KBM-7 (cell line): ENCODE data around the gene TULP3.
A peak's percentile ranks its signal among the peaks of the same experiment; 100 is the strongest.
"Not testable (repeated sequence)": the region's sequence is repeated elsewhere in the genome, so short reads cannot be mapped to it uniquely, and the experiment has no call there.

ENCODE experiments used
- DNase-seq: peaks from one replicate; pipeline ENCODE4 v3.0.0-alpha.2; 2015
- in situ Hi-C: fragments of 300-500 bp; cut with MboI; formaldehyde crosslinking; loops from 2 replicates; pipeline ENCODE4 v1.14.3; 2020; ENCODE audit warnings: low sequenced_read_pairs, low pct_unique_long_range_greater_than_20kb, mixed read lengths

Gene TULP3

GRCh38 chr12:2890388-2891239 is at the start of gene TULP3:
TULP3 (plus strand) TSS chr12:2890891; CDS start chr12:2890948, 57 bp downstream.
- DNase-seq, result peak; percentile 96
- in situ Hi-C loops, result no loop called here

- in situ Hi-C loops, result no loop called here
- DNase-seq, result no peak
Measured at GRCh38 chr12:2841056-2841650, 49.5 kb upstream of the TULP3 start.

- DNase-seq, result no peak
- in situ Hi-C loops, result no loop called here
Measured at GRCh38 chr12:2842948-2843347, 47.7 kb upstream of the TULP3 start.

GRCh38 chr12:2844786-2845185 is 45.9 kb upstream of the TULP3 start:
- in situ Hi-C loops, result no loop called here

GRCh38 chr12:2845280-2845679 is 45.4 kb upstream of the TULP3 start:
- in situ Hi-C loops, result no loop called here
- DNase-seq, result no peak

More at GRCh38 chr12:2844786-2845185, 45.9 kb upstream of the TULP3 start:
- no peak for DNase-seq

GRCh38 chr12:2851931-2852330 is 38.8 kb upstream of the TULP3 start:
- DNase-seq, result no peak

GRCh38 chr12:2853626-2854025 is 37.1 kb upstream of the TULP3 start:
- in situ Hi-C loops, result no loop called here

More at GRCh38 chr12:2851931-2852330, 38.8 kb upstream of the TULP3 start:
- in situ Hi-C loops, result no loop called here

GRCh38 chr12:2854669-2855453 is 35.8 kb upstream of the TULP3 start:
- in situ Hi-C loops, result no loop called here

More at GRCh38 chr12:2853626-2854025, 37.1 kb upstream of the TULP3 start:
- DNase-seq, result peak; percentile 79

GRCh38 chr12:2855546-2855945 is 35.1 kb upstream of the TULP3 start:
- in situ Hi-C loops, result no loop called here
- DNase-seq, result no peak

More at GRCh38 chr12:2854669-2855453, 35.8 kb upstream of the TULP3 start:
- no peak for DNase-seq

- in situ Hi-C loops, result no loop called here
- no peak for DNase-seq
Measured at GRCh38 chr12:2856051-2856450, 34.6 kb upstream of the TULP3 start.

- in situ Hi-C loops, result no loop called here
Measured at GRCh38 chr12:2857021-2857431, 33.7 kb upstream of the TULP3 start, which contains the start of gene TEX52. TEX52 (minus strand) TSS chr12:2857039; CDS start chr12:2857026, 13 bp downstream.

GRCh38 chr12:2857576-2857975 is 33.1 kb upstream of the TULP3 start:
- in situ Hi-C loops, result no loop called here
- DNase-seq, result no peak

More at GRCh38 chr12:2857021-2857431, 33.7 kb upstream of the TULP3 start, which contains the start of gene TEX52:
- no peak for DNase-seq

GRCh38 chr12:2858334-2858733 is 32.4 kb upstream of the TULP3 start:
- no peak for DNase-seq
- in situ Hi-C loops, result no loop called here

- DNase-seq, result no peak
- in situ Hi-C loops, result no loop called here
Measured at GRCh38 chr12:2858944-2859421, 31.7 kb upstream of the TULP3 start.

- no peak for DNase-seq
- in situ Hi-C loops, result no loop called here
Measured at GRCh38 chr12:2860170-2860569, 30.5 kb upstream of the TULP3 start.

- in situ Hi-C loops, result no loop called here
- DNase-seq, result no peak
Measured at GRCh38 chr12:2862876-2863275, 27.8 kb upstream of the TULP3 start.

- DNase-seq, in situ Hi-C loops: not testable (repeated sequence)
Measured at GRCh38 chr12:2863402-2863801, 27.3 kb upstream of the TULP3 start.

- DNase-seq, result no peak
- in situ Hi-C loops, result no loop called here
Measured at GRCh38 chr12:2864198-2864597, 26.5 kb upstream of the TULP3 start.

- DNase-seq, in situ Hi-C loops: not testable (repeated sequence)
Measured at GRCh38 chr12:2868986-2869632, 21.6 kb upstream of the TULP3 start.
